Measurements from ENCODE around the gene WDR48.

The WDR48 gene

DNA sequence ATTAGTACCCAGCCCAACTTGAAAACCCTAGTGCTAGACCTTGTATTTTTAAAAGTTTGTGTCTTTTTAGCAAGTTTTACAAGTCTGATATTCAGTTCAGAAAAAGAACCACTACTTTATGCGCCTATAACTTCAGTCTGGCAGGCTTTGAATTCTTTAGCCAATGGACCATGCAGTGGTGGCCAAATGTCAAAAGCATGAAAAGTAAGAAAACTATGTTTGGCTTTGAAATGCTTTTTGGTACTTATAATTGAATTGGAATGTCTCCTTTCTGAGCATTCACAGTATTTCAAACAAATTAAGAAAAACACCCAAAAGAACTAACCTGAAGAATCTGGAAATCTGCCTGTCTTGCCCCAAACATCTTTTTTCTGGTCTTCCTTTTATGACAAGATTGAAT lies 12.8 kb downstream of the WDR48 start:
- no peak for DNase-seq (ENCODE audit: low read depth)

DNA sequence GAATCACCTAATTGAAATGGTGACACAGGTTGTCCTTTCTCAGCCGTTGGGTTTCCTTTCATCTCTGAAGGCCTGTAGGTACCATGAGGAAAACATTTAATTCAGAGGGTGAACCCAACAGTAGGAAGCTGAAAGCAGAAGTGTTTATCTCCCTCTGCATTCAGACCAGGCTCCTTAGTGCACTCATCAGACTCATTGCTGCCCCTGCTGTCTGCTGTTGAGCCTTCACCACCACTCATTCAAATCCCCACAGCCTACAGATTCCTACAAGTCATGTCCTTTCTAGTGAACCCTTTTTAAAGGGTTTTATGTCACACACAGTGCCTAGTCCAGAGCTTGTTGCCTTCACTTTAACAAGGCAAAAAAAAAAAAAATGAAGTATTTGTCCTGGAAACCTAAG lies 13.4 kb downstream of the WDR48 start:
- no peak for DNase-seq (ENCODE audit: low read depth)

DNA sequence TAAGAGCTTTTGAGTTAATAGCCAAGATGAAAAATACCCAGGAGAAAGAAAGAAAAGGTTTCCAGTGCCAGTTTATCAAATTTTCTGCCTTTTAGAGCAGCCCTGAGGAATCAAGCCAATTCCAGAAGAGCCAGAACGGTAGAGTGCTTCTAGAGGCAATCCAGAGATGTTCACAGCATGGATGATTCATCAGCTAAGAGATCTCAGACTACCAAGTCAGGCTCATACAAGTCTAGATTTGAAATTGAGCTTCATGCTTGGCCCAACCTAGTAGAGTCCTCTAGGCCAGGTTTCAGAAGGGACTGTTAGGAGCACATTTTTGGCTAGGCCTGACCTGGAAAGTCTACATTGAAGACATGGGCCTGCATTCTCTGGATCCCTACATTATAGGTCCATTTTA lies 15.5 kb downstream of the WDR48 start:
- no peak for DNase-seq (ENCODE audit: low read depth)

DNA sequence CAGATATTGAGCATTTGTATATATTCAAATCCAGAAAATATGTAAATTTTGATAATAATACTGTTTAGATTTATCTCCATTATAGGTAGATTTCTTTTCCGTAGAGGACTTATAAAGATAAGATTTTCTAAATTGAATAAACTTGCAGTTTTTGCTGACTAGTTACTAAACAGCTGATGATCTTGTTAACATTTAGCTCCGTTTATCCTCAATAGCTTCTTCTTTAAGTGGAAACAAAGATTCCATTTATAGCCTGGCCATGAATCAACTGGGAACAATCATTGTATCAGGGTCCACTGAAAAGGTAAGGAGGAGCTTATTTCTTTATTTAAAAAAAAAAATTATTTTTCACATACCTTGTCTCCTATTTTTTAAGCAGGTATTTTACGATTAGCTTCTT lies 16.7 kb downstream of the WDR48 start:
- DNase-seq (ENCODE audit: low read depth), result no peak

DNA sequence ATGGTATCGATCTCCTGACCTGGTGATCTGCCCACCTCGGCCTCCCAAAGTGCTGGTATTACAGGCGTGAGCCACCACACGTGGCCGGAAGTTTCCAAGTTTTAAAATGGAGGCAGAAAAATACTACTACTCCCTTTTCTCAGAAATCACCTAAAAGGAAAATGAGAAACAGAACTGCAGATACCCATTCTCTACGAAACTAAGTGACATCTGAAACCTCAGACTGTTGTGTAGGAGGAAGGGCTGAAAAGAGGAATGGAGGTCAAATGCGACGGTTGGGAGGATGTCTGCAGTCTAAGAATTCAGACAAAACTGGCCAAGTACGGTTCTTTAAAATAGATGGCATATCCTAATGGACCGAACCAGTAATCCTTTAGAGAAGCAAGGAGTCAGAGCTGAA lies 24.1 kb downstream of the WDR48 start:
- DNase-seq (ENCODE audit: low read depth), result no peak

DNA sequence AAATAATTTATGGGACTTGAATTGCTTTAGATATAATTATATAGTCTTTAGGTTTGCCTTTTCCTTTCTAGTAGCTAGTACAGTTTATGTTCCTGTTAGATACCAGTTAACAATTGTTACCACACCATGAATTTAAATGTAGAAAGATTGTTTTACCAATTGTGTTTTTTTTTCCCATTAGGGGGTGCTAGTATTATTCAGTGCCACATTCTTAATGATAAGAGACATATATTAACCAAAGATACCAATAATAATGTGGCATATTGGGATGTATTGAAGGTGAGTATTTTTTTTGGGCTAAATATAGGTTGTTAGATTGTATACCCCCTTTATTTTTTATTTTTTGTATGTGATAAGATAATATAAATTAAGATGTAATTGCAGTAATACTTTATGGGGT lies 27.7 kb downstream of the WDR48 start:
- no peak for DNase-seq (ENCODE audit: low read depth)

DNA sequence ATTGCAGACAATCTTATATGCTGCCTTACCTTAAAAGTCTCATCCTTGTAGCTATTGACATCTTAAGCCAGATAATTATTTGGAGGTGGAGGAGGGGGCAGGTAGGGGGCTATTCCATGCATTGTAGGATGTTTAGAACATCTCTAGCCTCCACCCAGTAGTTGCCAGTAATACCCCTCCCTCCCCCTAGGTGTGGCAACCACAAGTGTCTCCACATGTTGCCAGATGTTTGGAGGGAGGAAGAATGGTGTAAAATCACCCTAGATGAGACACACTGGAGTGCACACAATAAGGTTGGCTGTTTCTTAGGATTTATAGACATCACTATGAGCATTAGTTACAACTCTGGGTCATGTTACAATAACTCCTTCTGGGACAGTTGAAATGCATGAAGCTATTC lies 28.2 kb downstream of the WDR48 start:
- no peak for DNase-seq (ENCODE audit: low read depth)

DNA sequence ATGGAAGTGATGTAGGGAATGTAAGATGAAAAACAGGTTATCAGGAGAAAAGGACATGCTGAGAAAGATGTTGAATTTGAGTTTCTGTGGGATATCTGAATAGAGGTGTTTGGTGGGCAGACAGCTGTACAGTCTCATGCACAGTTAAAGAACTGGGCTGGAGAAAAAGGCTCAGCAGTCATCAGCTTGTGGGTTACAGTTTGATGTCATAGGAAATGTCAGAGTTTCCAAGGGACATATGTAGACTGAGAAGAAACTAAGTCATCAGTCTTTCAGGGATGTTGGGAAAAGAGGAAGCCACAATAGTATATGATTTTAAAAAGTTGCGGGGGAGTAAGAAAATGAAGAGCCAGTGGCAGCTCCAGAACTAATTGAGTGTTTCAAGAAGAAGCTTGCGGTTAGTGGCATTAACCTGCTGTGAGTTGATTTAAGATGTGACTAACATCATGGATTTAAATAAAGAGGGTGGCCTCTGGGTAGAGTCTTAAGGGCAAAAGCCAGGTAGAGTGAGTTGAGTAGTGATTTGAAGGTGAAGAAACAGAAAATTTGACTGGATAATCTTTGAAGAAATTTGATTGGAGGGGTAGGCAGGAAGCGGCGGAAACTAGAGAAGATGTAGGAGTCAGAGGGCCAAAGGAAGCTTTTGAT lies 31.0 kb downstream of the WDR48 start:
- no peak for DNase-seq (ENCODE audit: low read depth)

DNA sequence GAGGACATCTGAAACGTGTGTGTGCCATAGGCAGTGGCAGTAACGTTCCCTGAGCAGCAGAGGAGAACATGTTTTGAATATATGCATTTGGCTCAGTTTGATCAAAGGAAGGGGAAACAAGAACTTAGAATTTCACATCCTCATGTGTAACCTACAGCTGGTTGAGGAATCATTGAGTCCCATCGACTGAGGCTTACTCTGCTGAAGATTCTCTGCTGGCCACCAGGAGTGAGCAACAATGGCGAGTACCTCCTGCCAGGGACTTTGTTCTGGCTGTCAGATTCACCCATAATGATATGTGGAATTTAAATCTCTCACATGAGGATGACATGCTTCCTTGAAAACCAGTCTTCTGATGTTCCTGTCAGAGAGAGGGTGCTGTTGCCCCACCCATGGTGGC lies 34.3 kb downstream of the WDR48 start:
- DNase-seq (ENCODE audit: low read depth), result no peak

DNA sequence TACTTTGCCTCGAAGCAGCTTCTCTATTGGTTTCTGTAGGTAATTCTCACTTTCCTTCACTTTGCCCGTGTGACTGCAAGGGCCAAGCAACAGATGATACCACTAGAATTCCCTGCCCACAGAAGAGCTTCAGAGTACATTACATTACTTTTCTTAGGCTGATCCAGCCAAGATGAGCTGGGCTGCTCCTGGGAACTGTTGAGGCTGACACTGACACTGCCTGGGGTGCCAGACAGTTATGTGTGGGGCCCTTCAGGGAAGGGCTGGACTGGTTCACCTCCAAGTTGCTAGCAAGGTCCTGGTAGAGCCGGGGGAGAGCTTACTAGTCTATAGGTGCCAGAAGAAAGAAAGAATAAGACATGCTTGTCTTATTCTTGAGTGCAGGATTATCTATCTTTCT lies 36.6 kb downstream of the WDR48 start:
- DNase-seq (ENCODE audit: low read depth), result no peak

DNA sequence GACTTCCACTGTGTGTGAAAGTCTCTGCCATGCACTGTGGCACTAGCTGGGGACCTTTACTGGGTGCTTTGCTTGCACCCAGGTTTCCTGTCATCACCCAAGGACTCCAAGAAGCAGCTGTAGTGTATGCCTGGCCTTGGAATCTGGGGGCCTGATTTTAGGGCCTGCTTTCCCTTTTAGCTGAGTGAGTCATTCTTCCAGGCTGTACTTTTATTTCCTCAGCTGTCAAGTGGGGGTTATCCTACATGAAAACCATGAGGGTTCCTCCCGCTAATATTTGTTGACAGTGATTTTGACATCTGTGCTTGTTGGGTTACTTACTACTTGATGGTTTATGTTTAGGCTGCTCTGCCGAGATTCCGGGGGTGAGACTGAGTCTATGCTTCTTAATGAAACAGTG lies 37.1 kb downstream of the WDR48 start:
- DNase-seq (ENCODE audit: low read depth), result no peak

DNA sequence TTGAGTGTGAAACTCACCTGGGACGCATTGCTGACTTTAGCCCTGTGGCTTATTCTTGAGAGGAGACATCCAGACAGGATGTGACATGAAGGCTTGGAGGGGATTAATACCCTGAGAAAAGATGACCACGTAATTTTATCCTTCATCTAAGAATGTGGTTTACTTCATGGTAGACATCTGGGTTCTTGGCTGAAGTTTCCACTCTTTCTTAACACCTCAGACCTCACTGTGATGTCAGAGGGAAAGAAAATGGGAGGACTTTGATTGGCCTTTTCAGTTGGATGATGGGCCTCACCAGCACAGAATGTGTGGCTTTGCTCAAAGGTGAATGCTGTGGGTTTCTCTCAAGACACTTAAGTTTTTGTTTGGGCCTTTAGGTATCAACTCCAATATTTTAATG lies 39.1 kb downstream of the WDR48 start:
- DNase-seq (ENCODE audit: low read depth), result no peak

DNA sequence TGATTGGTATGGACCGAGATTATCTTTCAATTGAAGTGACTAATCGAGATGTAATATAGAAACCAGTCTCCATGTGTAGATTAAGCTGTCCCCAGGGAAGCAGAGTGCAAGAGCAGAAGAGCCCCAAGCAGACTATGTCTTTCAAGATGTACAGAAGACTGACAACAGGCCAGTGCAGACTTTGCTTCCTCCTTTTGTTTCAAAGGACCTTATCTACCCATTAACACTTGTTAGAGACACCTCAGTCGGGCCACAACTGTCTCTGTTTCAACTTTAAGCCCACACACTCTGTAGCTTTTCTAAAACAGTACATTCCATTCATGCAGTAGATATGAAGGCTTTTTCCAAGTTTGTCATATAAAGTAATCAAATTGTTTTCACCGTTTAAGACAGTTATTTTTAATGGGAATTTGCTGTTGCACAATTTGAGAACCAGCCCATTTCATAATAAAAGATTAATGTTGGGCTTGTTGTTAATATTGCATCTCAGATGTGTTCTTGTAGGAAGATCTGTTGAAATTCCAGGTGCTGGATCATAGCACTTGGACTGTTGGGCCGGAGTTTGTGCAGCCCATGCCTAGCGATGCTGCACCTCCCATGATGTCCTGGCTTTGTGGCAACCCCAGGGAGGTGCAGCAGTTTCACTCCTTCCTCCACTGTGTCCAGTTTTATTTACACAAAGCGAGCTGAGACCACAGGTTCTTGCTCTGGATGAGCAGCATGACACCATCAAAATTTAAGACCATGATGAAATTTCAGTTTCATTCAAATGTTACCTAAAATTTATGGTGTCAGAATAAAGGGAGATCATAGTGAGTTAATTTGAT lies 43.2 kb downstream of the WDR48 start:
- no peak for DNase-seq (ENCODE audit: low read depth)

DNA sequence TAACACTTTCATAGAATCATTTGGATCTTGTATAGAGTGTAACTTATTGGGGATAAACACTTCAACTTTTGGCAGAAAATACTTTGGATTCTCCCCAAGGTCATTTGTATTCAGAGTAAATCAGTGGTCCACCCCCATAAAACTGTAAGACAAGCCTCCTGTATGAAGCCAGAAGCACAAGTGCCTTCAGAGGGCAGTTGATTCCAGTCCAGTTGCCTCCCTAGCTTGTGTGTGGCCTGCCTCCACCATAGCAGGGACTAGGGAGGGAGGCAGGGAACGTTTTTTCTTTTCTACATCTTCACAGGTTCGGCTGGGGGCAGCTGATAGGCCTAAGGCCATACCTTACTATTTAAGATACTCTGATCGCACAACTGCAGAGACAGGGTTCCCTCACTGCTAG lies 44.0 kb downstream of the WDR48 start:
- no peak for DNase-seq (ENCODE audit: low read depth)

DNA sequence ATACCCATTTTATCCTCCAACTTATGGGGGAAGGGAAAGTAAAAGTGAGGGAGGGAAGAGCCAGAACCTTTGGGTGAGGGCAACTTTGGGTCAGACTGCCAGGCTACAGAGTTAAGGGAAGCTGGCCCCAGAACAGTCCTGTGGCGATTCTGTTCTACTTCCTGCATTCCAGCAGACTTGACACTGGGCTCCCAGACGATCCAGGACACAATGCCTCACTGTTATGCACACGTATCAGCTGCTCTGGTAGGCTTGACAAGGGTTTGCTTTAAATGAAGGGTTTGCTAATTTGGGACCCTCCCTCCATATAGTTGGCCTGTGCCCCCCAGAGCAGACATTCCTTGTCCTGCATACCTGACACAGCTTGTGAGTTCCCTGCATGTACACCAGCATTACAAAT lies 45.0 kb downstream of the WDR48 start:
- DNase-seq (ENCODE audit: low read depth), result no peak

DNA sequence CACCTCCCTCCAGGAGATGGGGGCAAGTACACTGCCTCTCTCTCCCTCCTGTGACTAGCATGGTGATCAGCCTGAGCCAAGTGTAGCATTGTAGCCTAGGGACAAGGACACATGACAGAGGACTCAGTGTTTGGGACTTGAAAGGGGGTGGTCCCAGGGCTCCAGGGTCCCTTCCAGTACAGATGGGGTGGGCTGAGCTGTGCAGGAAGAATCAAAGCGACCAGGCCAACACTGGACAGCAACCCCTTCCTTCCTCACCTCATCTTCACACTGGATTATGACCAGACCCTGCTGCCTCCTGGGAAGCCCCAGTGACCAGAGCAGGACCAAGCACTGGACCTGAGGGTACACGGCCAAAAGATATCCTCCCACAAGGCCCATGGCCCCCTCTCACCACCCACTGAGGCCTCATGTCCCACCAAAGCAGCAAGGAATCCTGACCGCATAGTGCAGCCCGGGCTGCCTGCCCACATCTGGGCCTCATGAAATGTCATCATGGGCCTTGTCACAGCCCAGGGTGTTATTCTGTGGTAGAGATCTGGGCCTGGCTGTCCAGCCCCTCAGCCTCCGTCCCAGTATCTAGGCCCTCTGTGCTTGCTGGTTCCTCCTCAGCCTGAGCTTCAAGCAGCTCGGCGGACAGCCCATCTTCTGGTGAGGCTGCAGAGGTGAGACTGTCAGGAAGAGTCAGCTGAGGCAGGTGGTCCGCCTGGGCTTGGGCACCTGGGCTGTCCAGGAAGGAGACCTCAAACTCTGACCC lies 46.1 kb downstream of the WDR48 start:
- no peak for DNase-seq (ENCODE audit: low read depth)

DNA sequence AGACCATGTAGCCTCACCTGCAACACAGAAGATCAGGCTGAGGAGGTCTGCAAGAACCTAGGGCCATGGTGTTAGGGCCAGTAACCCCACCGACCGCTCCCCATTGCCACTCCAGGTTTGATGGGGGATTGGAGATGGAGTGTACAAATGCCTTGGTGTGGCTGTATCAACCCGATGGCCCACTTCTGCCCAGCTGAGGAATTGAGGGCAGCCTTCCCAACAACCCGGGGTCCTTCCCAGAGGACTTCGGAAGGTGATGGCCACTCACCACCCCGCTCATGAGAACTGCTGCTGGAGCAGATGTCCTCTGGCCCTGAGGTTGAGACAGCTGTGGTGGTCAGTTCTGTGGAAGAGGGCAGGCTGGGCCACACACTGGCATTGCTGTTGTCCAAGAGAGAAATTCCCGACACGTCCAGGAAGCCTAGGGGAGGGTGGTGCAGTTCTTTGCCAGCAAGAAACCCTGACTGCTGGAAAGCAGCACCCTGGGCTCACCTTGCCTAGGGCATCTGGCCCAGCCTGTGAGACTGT lies 46.7 kb downstream of the WDR48 start:
- DNase-seq (ENCODE audit: low read depth), result no peak

DNA sequence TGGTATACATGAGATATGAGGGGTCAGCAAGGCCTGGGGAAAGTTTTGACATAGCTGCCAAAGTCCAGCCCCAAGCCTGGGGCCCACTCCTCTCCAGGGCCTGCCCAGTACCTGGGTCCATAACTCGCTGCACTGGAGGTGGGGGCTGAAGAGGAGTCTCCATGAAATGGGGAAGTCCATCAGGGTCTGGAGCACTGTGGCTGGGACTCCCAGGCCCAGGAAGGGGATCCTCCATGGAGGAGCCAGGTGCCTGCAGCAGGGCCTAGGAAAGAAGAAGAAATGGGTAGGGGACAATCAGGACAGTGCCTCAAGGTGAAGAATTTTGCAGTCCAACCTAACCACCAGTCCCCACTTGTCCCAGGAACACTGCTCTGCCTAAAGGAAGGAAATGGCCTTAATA lies 47.4 kb downstream of the WDR48 start:
- no peak for DNase-seq (ENCODE audit: low read depth)

DNA sequence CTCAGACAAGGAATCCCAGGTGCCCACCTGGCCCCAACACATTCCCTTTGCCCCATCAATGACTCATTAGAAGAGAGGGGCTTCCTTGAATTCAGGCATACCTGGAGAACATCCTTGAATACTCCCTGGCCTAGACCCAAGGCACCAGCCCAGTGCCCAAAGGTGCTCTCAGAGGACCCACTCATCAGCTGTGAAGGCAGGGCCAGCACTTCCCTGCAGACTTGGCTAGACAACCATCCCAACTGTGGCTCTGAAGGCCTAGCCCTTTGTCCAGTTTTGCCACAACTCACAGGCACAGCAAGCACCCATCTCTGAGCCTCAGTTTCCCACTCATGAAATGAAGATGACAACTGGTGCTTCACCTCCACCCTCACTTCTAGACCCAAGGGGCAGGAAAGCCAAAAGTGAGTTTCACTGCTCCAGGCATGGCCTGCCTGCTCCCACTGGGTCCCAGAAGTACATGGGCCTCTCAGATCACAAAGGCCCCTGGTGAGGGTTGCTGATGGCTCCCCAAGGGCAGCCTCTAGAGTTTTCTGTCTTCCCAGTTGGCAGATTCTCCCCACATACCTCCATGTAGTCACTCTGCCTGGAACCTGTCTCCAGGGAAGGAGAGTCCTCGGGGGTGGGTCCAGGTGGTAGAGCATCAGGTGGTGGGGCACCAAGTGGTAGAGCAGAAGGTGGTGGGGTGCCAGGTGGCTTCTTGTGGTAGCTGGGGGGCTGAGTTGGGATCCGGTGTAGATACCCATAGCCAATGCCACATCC lies 48.1 kb downstream of the WDR48 start:
- no peak for DNase-seq (ENCODE audit: low read depth)

DNA sequence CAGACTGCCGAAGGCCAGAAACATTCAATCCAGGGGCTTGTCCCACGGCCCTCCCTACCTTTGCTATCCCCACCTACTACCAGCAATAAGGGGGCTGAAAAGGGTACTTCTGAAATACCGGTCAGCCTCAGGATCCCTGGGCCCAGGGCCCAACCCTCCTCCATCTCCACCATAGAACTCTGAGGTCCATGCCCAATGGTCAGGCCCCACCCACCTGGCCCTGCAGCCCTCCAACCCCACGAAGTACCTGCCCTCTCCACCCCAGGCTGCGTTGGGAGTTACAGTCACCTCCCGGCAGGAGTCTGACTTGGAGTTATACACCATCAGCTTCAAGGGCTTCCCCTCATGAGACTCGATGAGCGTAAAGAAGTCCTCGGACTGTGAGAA lies 48.7 kb downstream of the WDR48 start:
- DNase-seq (ENCODE audit: low read depth), result no peak

DNA sequence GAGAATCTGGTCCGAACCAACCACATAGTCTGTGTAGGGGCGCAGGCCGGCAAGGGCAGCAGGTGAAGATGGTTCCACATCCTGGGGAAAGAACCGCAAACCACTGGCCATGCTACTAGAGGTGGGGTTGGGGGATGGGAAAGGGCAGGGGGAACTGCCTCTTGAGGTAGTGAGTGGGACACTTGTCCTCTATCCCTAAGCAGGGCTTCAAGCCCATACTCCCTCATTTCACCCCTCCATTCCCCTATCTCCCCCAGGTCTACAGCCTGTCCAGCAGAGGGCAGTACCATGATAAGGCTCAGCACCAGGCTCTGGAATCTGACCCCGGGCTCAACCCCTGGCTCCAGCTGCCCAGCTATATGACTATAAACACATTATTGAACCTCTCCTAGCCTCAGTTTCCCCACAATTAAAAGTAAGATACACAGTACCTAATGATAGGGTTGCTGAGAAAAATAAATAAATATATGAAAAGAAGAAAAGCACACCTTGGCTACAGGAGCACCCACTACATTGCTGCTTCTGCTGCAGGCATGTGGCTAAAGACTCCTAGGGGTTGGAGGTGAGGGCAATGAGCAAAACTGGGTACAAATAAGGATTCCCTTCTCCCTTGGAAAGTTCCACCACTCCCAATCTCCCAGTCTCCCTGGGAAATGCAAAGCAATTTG lies 49.3 kb downstream of the WDR48 start:
- DNase-seq (ENCODE audit: low read depth), result no peak
